Muscle of arm (tissue), 12 donors: Measurements from ENCODE around the gene TAL1. TPM values are rescaled to one million over a fixed set of nuclear protein-coding genes. Genes with fewer than 3 reads are reported as not detected.

ENCODE experiments used
- DNase-seq: peaks from one replicate; pipeline ENCODE4 v3.0.0-alpha.2; 2013
- polyA plus RNA-seq, 12 donors: library from polyadenylated mRNA; unstranded; fragments of 120-200 nt; gene quantifications; one replicate each; pipeline ENCODE4 v1.2.1, GENCODE V29; 2013; ENCODE audit not compliant: insufficient read length in 12 of 12

Gene TAL1
- polyA plus RNA-seq, 12 donors, result 2.2 to 4.8 (median 3.6) TPM; not detected in 1

DNA sequence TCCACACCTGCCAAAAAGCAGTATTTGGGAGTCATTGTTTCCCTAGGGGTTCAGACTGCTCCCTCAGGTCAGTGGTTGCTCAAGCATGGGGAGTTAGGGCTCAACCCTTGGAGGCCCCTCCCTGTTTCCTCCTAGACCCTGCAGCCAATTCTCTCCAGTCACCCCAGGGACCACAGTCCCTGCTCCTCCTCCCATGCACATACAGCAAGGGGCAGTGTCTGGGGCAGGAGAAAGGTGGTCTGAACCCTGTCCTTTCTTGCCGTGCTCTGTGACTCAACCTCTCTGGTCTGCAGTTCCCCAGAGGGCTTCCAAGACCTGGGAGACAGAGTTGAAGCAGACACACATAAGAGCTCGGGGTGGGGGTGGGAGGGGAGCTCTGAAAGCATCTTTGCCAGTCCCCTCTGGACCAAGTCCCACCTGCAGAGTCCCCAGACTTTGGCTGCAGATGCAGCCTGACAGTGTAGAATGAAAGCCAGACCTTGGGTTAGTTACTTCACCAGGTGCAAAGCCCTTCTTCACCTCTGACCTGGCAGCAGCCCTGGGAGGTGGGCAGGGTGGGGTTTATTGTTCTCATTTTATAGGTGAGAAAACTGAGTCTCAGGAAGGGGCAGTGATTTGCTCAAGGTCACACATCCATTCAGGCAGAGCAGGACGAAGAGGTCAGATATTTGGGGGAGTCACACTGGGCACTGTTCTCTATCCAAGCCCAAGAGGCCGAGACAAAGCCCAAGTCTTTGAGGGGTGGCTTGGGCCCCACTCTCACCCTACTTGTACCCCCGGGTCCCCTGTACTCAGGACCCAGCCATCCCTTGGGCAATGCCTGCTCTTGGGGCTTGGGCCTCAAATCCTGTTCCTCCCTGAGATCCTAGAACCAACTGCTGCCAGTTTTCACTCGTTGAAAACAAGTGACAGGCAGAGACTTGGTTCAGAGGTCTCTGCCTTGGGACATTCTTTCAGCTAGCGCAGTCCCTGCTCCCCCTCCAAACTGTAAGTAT is 42.9 kb downstream of the TAL1 start:
- no peak for DNase-seq

DNA sequence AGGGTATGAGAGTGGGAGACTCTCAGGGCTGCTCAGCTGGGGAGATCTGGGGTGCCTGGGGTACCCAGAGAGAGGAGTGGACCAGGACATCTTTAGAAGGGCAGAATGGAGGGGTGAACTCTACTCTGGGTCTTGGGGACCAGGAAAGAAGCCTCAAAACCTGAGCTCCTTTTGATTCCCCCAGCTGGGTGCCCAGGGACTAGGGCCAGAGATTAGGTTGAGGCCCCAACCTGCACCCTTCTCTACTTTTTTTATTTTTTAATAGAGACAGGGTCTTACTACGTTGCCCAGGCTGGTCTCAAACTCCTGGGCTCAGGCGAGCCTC is 44.1 kb downstream of the TAL1 start:
- no peak for DNase-seq

DNA sequence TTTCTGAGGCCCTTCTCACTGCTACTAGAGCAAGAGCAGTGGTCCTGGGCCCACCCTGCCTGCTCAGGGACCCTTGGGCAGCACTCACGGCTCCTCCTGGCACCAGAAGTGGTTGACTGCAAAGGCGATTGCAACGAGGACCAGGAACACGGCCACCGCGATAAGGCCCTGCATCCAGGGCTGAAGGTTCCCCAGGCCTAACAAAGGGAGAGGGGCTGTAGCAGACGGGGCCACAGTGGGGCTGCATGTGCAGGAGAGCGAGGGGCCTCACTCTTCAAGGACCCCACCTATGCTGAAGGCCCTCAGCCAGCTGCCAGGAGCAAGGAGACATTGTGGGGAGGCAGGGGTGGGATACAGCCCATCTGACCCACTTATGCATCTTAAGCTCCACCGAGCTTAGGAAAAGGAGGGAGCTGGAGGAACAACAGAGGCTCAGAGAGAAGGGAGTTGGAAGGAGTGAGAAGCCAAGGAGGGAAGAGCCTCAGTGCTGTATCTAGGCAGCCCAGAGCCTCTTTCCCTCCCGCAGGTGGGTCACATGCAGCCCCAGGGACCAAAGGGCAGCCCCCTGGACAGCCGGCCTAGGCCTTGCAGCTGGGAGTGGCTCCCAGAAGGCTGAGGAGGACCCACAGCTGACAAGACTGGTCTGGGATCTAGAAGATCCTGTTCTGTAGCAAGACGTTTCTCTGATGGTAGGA is 44.6 kb downstream of the TAL1 start:
- no peak for DNase-seq

DNA sequence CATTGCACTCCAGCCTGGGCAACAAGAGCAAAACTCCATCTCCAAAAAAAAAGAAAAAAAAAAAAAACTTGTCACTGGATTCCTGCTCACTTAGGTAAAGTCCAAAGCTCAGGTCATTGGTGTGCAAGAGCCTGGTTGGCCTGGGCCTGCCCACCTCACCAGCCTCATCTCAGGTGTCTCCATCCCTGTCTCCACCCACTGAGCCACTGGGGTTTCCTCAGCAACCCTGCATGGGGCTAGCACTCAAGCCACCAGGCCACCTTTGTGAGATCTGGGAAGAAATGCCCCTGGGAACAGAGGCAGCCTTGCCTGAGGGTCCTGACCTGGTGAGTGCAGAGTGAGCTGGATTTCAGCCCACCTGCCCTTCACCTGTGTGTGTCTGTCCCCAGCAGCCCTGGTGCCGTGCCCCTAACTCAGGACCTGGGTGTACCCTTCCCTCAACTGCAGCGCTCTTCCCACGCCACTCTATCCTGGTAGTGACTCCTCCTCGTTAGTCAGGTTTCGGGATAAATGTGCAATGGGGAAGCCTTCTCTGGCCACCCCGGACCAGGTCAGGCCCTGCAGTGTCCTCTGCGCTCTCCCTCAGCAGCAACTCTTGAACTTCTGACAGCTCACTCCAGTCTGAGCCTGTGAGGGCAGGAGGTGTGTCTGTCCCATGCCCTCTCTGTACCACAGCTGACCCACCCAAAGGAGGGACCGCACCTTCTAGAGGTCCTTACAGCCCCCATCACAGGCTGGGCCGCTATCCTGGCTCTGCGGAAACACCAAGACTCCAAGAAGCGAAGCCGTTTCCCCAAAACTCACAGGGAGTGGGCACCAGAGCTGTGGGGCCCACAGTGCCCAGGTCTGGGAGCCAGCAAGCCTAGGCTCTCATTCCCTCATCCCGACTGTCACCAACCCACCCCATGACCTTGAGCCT is 45.5 kb downstream of the TAL1 start:
- DNase-seq, result no peak

DNA sequence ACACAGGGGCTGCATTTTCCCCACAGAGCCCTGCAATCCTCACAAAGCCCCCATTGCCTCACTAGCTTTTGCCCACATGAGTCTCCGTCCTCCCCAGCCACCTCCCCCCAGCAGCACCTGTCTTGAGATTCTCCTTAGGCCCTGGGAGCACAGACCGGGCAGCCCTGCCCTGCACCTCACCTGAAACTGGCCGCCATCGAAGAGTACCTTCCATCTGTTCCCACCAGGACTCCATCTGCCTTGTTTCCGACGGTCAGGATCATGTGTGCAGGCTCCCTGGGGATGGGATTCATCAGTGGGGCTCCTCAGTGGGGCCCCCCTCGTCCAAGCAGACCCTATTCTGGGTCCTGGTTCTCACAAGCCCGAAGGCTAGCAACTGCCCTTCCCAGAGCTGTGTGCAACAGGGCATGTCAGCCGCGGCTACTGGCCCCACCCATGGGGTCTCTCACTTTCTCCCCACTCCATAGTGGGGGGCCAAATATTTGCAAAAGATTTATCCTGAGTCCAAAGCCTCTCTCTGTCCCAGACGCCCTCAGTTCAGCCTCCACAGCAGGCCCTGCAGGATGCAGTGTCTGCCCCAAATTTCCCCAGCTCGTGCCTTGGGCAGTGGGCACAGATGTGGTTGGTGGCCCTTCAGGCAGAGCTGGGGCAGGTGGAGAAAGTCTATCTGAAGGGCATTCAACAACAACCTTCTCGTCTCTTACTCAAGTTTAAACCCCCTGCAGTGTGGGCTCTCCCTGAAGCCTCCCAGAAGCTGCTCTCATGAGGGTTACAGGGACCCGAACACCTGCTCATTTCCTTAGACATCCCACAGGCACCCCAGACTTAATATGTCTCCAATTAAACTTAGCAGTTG is 47.0 kb downstream of the TAL1 start:
- DNase-seq, result no peak

DNA sequence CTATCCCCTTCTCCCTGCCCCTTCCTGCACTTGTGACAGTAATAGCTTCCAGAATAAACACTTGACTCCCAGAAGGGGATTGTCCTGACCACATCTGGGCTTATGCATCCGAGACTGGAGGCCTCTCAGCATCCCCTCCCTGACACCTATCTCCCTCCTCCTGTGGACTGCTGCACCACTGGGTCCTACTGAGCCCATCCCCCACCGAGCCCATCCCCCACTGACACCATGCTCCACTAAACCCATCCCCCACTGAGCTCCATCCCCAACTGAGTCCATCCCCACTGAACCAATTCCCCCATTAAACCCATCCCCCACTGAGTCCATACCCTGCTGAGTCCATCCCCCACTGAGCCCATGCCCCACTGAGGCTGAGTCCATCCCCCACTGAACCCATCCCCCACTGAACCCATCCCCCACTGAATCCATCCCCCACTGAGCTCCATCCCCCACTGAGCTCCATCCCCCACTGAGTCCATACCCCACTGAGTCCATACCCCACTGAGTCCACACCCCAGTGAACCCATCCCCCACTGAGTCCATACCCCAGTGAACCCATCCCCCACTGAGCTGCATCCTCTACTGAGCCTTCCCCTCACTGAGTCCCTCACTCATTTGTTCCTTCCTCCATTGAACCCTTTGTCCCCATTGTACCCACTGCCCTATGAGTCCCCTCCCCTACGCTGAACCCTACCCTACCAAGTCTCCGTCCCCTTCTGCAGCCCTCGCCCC is 47.8 kb downstream of the TAL1 start:
- DNase-seq, result no peak

DNA sequence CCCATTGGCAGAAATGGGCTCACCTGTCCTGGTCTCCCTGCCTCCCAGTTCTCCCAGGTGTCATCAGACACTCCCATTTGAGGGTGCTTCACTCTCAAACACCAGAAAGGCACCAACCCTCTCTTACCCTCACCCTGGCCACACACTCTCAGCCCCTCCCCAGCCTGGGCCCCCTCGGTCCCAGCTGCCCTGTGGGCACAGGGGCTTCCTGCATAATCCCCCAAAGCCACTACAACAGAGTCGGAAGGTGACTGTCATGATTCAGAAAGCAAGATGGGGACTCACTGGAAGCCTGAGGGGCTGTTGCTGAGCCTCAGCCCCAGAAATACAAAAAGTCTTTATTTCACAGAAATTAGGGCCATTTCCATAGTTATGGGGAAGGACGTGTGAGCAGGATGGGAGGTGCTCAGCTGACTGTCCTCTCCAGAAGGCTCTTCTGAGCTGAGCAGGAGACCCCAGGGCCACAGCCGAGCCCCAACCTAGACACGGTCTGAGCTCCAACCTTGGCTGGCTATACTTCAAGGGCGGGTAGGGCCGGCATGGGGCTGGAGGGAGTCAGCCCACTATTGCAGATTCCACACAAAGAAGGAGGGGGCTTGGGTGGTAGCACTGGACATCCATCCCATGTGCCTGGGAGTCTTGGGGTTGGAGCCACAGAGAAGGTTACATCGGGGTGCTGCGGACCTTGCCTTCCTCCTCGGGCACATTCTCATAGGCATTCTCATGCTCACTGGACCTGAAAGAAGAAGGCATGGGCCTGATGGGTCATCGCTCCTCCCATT is 48.5 kb downstream of the TAL1 start:
- no peak for DNase-seq

DNA sequence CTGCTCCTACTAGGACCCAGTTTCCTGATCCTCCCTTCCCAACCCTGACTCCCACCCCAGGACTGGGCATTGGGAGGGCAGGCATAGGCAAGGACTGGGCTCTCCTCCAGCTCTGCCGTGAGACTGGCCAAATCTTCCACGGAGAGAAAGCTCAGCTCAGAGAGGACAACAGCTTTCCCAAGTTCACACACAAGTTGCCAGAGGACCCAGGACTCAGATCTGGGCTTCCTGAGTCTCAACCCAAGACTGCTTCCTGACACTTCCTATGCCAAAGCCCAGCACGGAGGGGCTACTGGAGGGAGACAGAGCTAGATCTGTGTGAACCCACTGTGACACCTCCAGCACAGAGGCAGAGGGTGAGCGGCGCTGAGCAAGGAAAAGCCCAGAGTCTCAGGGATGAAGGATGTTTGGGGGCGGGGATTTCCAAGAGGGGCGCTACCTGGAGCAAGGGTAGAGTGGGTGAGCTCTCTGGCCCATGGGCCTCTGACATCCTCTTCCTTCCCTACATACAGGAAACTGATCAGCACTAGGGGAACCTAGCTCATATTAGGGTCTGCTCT is 49.3 kb downstream of the TAL1 start:
- DNase-seq, result no peak

DNA sequence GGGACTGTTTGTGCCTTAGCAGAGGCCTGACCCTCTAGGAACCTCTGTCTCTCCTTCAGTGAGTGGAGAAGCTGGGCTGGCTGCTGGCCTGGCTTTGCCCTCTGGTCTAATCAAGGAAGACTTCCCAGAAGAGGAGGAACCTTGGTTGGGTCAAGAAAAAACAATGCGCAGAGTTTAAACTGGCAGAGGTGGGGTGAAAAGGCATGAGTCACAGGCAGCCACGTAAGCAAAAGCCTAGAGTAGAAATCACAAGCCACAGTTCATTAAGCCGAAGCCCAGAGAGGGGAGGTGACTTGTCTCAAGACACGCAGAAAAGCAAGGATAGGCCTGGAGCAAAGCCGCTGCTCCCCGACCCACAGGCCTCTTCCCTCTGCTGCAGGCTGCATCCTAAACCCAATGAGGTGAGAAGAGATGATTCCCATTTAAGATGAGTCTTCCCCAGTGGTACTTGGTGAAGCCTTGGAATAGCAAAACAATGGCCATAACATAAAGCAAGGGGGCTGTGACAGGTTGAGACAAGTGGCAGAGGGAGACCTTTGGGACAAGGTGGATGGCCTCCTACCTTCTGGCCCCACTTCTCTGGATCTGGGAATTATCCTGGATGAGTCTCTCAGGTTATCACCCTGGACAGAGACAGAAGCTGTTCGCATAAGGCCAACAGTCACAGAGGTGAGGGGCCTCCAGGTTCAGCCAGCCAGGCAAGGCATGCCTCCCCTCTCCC is 49.9 kb downstream of the TAL1 start:
- DNase-seq, result no peak

DNA sequence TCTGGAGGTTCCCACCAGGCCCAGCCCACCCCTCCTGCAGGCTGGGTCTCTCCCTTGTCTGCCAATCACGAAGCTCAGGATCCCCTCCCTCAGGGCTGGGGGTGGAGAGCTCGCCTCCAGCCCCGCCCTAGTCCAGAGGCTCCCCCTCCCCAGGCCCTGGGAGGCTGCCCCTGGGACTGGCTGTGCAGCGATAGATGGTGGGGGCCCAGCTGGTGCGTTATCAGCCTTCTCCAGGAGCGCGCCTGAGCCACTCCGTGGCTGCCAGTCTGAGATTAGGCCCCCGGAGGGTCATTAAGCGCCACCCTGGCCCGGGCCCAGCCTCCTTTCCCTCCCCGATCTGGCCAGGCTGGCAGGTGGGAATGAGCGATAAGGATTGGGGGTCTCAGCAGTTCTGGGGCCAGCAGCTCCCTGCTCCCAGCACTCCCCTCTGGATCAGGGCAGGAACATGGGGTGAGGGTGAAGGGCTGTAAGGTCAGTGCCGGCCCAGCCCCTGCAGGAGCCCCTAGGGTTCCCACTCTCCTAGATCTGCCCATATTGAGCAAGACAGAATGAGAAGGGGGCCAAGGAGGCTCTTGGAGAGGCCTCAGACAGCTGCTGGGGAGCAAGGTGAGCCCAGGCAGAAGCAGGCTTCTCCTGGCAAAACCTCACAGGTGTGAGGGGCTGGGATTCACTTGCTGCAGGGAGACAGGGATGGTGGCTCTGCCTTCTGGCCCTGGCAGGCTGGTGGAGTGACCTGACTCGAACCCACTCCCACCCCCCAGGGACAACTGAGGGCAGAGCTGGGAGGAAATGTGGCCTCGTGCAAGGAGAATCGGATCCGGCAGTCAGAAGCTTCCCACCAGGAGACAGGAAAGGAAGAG is 50.7 kb downstream of the TAL1 start:
- DNase-seq, result no peak

DNA sequence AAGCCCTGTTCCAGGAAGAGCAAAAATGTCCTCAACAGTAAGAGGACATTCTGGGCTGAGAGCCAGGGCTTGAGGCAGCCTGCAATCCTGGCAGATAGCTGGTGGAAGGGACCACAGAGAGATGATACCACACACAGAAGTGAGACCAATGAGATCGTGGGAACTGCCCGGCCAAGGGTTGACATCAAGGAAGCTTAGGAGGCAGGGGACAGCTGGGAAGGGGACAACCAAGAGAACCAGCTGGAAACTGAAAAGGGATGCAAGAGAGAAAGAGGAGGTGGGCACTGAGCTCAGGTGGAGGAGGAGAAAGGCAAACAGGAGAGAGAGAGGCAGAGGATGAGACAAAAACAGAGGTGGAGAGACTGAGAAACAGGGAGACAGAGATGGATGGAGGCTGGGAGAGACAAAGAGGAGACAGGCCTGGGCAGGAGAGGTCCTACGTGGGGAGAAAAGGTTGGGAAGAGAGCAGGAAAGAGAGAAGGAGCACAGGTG is 51.4 kb downstream of the TAL1 start:
- no peak for DNase-seq

DNA sequence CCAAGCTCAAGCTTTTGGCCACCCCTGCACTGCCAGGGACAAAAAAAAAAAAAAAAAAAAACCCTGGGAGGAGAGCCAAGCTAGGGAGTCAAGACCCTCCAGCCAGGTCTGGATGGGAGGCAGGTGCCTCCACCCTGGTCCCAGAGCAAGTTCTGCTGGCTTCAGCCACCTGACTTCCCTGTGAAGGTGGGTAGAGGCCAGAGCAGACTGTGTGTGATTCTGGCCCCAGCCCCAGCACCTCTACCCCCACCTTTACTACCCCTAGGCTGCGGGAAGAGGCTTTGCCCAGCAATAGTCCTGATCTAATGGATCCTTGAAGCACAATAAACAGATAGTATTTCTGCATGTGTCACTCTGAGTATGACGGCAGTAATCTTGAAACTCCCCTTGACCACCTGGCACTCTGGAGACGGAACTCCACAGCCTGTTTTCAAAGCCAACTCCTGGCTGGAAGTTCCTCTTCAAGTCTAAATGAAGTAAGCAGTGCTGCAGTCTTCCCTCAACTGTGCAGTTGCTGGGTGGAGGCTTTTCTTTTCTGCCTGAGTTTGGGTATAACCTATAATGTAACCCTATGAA is 51.9 kb downstream of the TAL1 start:
- DNase-seq, result no peak

DNA sequence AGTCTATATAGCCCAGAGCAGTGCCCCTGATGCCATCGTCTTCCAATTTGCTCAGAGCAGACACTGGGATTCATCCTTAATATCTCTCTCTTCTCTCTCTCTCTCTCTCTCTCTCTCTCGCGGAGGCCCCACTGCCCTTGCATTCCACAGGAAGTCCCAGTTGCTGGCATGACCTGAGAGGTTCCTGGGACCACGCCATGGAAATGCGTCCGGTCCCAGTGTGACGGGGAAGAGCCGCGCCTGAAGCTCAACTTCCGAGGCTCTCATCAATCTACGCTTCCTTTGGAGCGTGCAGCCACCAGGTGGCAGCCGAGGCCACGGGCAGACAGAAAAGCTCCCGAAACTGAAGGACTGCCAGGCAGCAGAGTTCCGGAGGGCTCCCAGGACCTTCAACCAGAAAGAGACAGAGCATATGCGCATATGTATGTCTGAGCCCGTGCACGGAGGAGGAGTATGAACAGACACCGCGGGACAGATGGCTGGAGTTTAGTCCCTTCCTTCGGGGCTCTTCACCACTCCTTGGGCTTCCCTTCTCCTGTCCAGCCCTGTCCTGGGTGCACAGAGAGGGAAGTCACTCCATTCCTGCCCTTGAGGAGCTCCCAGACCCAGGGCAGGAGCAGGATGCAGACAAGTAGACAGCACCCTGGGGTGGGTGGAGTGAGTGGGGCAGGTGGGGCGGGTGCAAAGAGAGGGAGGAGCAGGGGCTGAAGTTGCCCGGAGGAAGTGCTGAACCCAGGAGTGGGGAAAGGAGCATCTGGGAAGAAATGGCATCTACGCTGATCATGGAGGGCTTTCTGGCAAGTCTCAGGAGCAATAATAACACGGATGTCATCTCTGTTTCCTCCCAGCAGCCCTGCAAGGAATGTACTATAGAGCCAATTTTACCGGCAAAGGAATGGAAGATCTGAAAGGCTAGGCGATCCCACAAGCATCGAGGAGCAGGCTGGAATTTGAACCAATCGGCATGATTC is 52.7 kb downstream of the TAL1 start:
- DNase-seq, result peak; percentile 92

DNA sequence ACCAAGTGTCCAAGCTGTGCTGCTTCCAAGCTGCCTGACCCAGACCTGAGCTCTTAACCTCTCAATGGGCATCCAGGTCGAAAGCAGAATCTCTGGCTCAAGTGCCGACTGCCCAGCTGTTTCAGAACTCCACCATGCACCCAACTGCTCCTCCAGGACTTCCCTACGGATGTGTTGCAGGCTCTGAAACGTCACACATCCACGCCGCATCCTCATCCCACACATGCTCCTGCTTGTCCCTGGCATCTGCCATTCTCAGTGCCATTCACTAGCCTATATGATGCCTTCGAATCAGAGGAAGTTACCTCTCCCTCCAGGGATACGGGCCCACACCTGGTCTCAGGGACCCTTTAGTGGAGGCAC is 53.4 kb downstream of the TAL1 start:
- no peak for DNase-seq

DNA sequence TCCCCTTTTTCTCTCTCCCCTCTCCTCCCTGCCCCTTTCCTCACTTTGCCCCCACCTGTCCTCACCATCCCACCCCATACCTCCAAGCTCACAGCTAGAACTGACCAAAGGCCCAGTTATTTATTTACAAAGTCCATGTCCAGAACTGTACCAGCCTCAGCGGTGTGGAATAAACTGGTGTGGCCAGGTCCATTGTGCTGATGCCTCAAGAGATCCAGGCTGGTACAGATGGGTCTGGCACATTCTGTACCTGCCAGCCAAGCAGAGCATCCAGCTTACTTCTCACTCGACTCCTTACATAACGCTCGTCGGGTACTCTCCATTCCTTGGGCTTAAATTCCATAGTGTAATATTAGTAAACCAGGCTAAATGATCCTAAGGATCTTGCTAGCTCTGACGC is 54.0 kb downstream of the TAL1 start:
- DNase-seq, result no peak
